Stimulated activated CD8-positive, alpha-beta memory T cell treated with anti-CD3 and anti-CD28 coated beads, Interleukin-4, amount 100 ng/mL, for 24 hours (primary cell): ENCODE measurements around the gene SPECC1L.

ENCODE experiments used
- DNase-seq: peaks from one replicate; pipeline ENCODE4 v3.0.0-alpha.2; 2020; ENCODE audit warnings: low read depth

SPECC1L gene

GRCh38 chr22:24445481-24446259 lies 175.0 kb downstream of the SPECC1L start:
- DNase-seq = no peak

- no peak for DNase-seq
Measured at GRCh38 chr22:24446260-24446611, 175.6 kb downstream of the SPECC1L start.

GRCh38 chr22:24450610-24451009 lies 180.0 kb downstream of the SPECC1L start:
- no peak for DNase-seq

- DNase-seq = no peak
Measured at GRCh38 chr22:24451162-24451561, 180.5 kb downstream of the SPECC1L start.

- DNase-seq = no peak
Measured at GRCh38 chr22:24453853-24454252, 183.2 kb downstream of the SPECC1L start.

- no peak for DNase-seq
Measured at GRCh38 chr22:24455039-24455438, 184.4 kb downstream of the SPECC1L start.

- DNase-seq = no peak
Measured at GRCh38 chr22:24455751-24456426, 185.3 kb downstream of the SPECC1L start.

- no peak for DNase-seq
Measured at GRCh38 chr22:24457894-24458420, 187.3 kb downstream of the SPECC1L start.

GRCh38 chr22:24459911-24460310 lies 189.3 kb downstream of the SPECC1L start:
- DNase-seq = no peak

- DNase-seq = no peak
Measured at GRCh38 chr22:24460418-24461089, 189.9 kb downstream of the SPECC1L start.

GRCh38 chr22:24463071-24463760 lies 192.6 kb downstream of the SPECC1L start:
- no peak for DNase-seq

GRCh38 chr22:24465566-24465965 lies 194.9 kb downstream of the SPECC1L start:
- DNase-seq = no peak

- no peak for DNase-seq
Measured at GRCh38 chr22:24465975-24466374, 195.3 kb downstream of the SPECC1L start.

GRCh38 chr22:24466716-24467328 lies 196.2 kb downstream of the SPECC1L start:
- DNase-seq = no peak

- DNase-seq = no peak
Measured at GRCh38 chr22:24467340-24467739, 196.7 kb downstream of the SPECC1L start.
